ENCODE results near the gene MSN.

The MSN gene

DNA sequence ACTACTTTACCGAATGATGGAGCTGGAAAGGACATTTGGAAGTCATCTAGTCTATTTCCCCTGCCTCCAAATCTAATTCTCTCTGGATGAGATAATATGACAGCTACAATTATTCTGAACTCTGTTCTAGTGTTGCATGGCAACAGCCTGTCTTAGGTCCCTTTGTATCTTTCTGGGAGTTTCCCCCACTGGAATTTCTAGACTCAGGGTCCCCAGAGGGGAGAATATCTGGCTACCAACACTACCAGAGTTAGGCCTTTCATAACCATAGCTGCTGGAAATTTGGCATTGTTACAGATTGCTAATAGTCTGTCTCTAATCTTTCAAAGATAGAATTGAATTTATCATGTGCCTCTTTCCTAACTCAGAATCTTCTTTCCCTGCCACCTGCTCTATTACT lies 4.5 kb downstream of the MSN start:
- no peak for DNase-seq (ENCODE audit: low read depth in 1 of 2, low spot score in 1 of 2)

DNA sequence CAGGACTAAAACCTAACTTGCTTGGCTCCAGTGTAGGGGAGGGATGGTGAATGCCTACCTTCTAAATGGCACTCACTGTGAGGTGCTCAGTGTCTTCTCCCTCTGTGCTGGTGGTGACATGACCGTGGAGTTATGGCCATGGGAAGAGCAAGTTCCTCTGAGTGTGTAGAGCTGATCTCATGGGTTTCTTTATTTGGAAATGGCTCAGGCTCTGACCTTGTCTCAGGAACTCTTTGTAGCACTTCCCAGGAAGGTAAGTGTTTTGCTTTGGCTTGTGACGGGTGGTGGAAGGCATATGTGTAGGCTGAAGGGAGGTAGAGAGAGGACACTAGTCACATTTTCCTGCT lies 6.4 kb downstream of the MSN start:
- DNase-seq (ENCODE audit: low read depth in 1 of 2, low spot score in 1 of 2) = no peak

DNA sequence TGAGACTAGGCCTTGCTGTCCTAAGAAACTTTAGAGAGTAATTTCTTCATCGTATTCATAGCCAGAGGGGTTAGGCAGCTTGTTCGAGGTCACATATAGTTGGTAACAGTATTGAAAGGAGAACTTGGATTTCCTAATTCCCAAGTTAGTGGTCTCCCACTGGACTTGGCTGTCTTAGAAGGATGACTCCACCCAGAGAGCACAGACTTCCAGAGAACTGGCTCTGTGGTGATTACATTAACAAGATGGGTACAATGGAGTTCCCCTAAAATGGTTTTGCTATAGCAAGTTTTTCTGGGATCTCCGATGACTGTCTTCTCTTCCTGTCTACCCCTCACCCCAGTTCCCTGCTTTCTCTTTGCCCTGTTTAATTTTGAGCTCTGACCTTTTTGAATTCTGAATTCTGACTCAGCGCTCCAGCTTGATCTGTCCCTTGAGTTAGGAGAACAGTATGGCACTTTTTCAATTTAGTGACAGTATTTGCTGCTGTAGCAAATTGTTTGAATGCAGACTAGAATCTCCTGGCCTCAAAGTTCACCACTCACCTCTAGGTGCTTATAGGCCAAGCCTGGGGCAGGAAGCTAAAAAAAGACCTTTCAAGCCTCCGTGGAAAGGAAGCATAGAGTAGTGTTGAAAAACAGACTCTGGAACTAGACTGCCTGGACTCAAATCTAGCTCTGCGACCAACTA lies 6.9 kb downstream of the MSN start:
- no peak for DNase-seq (ENCODE audit: low read depth in 1 of 2, low spot score in 1 of 2)

DNA sequence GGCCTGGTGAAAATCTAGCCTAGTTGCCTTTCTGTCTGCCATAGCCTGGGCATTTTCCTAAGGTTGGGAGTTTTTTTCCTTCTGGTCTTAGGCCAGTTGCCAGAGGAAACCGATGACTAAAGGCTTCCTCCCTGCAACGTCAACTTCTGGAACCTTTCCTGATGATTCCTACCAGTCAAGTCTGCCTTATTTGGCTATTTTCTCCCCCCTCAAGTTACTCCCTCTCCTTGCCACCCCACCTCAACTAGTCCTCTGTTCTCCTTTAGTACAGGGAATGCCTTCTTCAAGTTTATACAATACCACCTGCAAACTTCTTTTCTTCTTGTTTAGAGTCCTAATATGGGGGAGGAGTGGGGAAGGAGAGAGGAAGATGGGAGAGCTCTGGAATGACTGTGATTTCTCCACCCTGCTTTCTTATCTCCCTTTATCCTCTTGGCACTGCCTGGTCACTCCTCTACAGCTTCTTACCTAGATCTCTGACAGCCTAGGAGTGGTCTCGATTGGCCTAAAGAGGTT lies 10.6 kb downstream of the MSN start:
- no peak for DNase-seq (ENCODE audit: low read depth in 1 of 2, low spot score in 1 of 2)

DNA sequence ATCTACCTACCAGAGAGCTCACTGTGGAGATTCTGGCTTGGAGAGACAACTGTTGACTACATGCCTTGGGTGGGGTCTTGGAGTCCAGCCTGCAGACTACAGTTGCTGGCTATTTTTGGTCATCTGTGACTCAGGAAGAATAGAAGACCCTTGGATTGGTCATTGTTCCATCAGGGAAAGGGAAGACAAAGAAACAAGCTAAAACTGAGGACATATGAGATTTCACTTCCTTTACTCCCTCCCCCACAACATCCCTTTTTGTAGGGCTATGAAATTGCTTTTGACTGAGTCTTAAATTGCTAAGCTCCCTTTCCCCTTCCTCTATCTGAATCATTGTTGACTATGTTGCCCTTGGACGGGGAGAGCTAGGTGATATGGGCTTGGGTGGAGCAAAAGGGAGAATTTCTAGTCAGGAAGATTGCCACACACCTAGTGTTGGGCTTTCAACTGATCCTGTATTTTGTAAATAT lies 11.7 kb downstream of the MSN start:
- DNase-seq (ENCODE audit: low read depth in 1 of 2, low spot score in 1 of 2) = no peak

DNA sequence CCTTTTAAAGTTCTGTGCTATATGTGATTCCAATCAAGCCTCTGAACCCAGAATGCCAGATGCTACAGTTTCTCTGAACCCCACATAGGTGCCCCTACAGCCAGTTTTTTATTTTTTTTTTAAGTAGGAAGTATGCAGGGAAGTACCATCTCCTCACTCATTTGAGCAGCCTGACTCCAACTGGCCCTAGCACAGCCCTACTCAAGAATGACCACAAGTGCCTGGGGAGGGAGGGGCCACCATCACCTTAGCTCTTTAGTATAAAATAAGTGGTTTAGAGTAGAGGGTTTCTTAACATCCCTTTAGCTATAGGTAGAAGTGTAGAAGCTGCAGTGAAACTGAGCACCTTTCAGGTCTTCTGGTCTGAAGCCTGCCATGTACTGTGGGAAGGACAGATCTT lies 14.4 kb downstream of the MSN start:
- no peak for DNase-seq (ENCODE audit: low read depth in 1 of 2, low spot score in 1 of 2)

DNA sequence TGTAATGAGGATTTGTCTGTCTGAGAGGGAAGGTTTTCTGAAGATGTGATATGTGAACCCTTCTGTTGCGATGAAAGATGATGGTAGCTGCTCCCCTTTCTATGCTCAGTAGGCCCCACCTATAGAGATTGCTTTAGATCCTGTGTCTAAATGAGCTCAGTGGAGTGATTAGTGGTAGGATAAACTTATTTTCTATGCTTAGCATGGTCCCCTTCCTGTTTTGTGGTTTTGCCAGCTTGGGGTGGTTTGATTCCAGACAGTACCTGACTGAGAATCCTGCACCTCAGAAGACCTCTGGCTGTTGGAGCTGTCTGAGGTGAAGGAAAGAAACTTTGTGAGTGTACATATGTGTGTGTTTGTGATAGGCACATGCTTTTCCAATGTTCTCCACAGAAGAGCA lies 17.7 kb downstream of the MSN start:
- DNase-seq (ENCODE audit: low read depth in 1 of 2, low spot score in 1 of 2) = no peak

DNA sequence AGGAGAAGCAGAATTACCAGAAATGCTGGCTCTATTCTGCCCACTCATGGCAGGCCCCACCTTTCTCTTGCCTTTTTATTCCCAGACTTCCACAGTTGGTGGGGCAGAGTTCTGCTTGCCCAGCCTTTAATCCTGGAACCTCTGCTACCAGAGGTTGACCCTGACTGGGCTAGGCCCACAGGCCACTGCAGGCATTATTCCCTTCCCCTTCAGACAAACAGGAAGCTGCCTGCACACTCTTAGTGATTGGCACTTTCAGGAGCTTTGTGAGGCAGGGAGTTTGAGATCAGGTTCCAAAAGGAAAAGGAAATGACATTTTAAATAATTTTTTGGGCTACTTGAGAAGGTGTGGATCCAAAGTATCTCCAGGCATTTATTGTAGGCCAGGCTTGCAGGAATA lies 18.8 kb downstream of the MSN start:
- DNase-seq (ENCODE audit: low read depth in 1 of 2, low spot score in 1 of 2) = no peak

DNA sequence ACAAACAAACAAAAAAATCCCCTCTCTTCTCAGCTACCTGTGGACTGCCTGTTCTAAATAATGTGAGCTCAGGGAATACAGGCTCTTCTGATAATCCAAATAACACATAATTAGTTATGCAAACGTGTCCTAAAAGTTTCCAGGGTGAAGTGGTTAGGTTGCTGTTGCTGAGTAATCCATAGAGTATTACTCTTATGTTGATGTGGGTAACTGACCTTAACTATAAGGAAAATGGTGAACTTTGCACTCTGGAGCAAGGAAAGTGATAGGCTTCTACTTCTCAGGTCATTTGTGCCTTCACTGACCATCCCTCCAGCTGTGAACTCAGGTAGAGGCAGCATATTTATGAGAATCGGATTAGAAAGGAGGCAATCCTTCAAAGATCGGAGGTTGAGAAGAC lies 19.9 kb downstream of the MSN start:
- no peak for DNase-seq (ENCODE audit: low read depth in 1 of 2, low spot score in 1 of 2)

DNA sequence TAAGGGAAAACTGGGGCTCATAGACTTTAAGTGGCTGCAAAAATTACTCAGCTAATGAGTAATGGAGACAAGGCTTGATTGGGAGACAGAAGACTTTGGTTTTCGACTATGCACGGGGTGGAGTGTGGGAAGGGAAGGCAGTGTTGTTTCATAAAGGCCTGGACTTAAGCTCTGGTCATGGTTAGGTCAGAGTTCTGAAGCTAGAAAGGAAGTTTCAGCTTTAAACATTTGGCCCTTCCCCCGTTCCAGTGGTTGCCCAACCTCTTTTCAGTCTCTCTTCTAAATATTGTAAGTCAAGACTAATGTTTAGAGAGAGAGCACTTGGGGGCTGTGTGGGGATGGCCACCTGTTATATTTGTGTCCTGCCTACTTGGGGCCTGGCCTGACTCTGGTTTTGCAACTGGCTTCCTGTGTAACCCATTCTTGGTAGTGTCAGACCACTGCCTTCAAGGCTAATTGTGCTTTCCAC lies 21.0 kb downstream of the MSN start:
- DNase-seq (ENCODE audit: low read depth in 1 of 2, low spot score in 1 of 2) = no peak

DNA sequence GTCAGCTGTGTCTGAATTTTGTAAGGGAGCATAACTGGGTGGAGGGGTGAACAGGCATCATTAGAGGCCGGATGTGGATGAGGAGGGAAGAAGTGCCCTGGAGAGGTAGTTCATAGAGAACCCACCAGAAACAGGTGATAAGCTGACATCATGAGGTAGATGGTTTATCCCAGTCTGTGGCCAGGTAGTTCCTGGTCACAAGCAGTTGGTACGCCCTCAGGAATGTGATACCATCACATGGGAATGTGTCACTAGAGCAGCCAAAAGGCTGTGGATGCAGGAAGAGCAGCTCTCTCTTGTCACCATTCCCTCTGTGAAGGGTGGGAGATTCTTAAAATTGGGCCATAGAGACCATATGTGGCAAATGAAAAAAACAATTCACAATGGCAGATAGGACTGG lies 21.9 kb downstream of the MSN start:
- DNase-seq (ENCODE audit: low read depth in 1 of 2, low spot score in 1 of 2) = no peak

DNA sequence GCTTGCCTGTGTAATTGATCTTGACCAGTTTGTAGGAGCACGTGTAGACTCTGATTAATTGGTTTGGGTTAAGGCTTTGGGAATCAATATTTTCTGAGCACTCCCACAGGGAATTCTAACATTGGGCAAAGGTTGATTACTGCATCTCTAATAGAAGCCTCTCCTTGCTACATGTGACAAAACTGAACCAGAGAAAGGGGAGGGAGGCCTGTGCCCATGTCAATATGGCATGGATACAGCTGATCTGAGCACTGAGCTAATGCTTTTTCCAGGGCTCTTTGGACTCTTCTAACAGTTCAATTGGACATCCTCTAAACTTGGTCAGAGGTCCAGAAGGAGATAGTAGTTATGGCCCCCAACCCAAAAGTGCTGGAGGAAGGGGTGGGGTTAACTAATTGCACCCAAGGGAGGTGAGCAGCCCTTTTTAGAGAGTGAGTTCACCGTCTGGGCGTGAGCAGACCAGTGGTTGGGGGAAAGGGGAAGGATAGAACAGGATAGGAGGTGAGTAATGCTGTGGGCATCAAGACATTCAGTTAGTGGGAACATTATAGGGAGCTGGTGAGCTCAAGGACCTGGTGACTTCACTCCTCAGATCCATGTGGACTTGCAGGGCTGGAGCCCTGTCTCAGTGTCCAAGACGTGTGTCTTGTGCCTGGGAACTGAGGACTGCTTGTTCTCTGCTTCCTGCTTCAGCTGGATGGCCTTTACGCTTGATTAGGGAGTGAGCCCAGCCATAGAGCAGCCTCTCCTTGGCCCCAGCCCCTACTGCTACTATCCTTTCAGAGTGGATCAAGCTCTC lies 22.8 kb downstream of the MSN start:
- DNase-seq (ENCODE audit: low read depth in 1 of 2, low spot score in 1 of 2) = no peak

DNA sequence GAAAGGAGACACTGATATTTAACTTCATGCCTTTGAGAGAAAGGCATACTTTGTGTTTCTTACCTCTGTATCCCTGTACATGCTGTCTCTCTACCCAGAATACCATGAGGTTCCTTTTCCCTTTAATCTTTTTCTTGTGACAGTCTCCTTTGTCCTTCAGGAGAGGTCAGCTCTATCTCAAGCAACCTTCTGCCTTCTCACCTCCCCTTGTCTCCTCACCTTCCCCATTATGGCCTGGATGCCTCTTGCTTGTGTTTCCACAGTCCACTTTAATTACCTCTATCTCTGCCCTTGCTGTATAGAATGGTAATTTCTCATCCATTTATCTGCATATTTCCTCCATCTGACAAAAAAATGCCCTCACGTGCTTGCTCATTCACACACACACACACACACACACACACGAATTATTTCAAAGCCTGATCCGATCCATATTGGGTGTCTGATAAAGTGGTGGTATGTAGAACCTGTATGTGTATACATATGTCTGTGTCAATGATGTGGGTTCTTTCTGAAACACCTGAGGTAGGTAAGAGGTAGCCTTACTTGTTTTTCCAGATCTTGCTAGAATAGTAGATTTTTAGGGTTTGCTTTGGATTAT lies 28.5 kb downstream of the MSN start:
- DNase-seq (ENCODE audit: low read depth in 1 of 2, low spot score in 1 of 2) = no peak

DNA sequence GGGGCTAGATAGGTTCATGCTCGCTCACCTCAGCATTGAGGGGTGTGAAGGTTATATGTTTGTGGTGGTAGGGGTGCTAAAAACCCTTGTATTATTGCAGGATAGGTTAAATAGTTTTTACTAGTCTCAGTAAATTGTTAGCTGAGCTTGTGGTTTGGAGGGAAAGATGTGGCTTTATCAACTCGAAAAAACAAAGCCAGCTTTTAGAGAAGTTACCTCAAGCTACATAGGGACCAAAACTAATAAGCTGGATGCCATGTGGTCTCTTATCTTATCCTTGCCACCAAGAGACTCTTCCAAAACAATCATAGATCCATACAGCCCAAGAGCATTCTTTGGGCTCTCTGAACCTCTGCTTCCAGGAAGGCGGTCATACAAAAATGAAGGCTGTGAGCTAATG lies 29.2 kb downstream of the MSN start:
- DNase-seq (ENCODE audit: low read depth in 1 of 2, low spot score in 1 of 2) = no peak

DNA sequence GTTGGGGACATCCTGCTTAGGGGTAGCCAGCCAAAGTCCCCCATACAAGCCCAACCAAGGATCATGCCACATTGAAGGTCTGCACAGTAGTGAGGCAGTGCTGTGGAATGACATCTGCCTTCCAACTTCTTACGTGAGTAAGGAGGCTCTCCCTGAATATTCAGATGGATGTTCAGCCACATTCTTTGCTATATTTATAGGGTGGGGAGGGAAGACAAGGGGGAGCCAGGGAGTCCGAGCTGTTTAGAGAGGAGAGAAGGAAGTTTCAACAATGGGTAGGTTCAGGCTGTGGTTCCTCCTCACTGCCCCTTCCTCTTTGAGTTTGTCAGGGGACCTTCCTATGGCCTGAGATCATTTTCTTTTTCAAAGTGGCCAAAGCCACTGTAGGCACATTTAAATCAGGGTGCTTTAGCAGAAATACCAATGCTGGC lies 29.8 kb downstream of the MSN start:
- no peak for DNase-seq (ENCODE audit: low read depth in 1 of 2, low spot score in 1 of 2)

DNA sequence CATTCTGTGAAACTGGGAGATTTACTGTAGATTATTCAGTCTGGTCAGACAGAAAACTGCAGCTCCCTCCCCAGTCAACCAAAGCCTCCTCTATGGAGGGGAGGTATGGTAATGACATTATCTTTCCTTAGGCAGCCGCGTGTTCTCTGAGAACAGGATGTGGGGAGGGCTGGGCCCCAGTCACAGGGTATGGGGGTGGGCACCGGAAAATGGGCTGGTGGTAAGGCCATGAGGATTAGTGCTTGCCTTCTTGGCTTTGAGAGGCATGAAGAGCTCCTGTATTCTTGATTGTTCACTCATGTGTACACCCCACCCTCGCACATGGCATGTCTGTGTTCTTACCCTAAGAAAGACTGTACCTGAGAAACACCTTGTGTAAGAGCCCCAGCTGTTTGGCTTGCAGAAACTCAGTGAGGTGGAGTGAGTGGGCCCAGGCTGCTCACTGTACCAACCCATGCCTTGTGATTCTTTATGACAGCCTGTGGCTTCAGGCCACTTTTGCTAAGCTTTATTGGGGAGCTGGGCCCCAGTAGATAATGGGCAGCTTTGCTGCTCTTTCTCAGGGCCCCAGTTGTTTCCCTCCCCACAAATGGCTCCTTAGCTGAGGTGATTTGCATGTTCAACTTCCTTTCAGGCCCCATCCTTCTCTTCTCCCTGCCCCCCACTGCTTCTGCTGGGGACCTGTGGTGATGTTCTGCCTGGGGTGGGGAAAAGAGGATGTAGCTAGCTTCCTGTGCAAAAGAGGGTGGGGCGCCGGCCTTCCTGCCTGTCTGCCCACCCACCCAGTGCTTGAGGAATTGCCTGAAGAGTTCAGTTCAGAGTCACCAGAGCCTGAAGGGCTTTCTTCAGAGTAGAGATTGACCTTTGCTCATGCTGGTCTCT lies 30.7 kb downstream of the MSN start:
- DNase-seq (ENCODE audit: low read depth in 1 of 2, low spot score in 1 of 2) = peak; percentile 39 to 51

DNA sequence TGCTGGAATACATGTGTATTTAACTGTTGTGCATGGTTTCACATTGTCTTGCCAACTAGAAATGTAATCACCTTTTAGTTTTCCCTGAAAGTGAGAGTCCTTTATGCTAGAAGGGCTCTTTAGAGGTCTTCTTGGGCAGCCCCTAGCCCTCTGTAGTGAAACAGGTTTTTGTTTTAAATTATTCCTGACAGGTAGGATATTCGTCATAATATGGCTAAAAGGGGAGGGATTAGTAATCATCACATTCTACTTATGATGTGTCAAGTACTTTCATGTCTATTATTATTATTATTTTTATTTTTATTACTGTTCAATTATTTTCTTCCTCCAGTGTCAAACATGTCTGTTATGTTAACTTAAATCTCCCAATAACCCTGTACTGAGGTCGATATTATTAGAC lies 35.5 kb downstream of the MSN start:
- DNase-seq (ENCODE audit: low read depth in 1 of 2, low spot score in 1 of 2) = no peak

DNA sequence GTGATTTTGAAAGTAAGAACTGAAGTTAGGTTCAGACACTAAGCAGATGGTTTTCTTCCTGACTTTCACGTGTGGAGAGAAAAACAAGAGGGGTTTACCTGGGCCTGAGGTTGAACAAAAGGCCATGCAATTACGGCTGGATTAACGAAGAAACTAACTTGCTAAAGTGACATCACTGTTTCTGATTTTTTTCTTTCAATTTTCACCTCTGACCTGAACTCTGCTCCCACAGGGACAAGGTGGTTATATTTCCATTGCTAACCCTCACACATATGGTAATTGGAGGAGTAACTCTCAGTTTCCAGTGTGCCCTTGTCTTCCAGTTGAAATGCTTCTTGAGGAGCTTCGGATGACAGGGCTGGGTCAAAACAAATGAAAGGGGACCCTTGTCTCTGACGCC lies 38.0 kb downstream of the MSN start:
- no peak for DNase-seq (ENCODE audit: low read depth in 1 of 2, low spot score in 1 of 2)

DNA sequence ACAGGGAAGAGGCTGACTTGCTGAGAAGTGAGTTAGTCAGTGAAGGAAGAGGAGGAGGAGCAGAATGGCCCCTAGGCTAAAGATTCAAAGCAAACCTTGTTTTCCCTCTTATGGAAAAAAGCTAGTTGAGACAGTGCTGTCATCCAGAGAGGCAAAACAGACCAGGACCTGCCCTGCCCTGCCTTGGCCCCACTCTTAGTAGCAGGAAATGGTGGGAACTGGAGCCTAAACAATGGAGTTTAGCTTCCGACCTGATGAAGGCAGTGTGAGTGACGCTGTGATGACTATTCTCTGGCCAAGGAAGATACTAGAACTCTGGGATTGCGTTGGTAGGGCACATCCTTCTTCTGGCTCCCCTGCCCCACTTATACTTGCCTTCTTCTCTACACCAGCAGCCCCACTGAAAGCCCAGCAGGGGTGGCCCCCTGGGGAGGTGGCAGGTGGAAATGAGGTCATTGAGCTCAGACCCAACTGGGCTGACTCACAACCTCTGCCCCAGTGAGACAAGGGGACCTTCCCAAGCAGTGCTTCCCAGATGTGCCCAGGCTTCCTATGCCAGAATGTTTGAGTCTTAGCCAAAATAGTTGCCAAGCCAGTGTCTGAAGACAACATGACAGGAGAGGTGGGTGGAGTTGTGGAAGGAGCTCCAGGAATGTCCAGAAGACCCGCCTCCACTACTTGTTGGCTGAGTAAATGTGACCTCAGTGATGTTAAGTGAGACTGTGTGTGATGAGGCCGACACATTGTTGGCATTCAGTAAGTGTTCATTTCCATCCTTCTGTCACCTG lies 38.8 kb downstream of the MSN start:
- peak; percentile 5 to 15 for DNase-seq (ENCODE audit: low read depth in 1 of 2, low spot score in 1 of 2)

DNA sequence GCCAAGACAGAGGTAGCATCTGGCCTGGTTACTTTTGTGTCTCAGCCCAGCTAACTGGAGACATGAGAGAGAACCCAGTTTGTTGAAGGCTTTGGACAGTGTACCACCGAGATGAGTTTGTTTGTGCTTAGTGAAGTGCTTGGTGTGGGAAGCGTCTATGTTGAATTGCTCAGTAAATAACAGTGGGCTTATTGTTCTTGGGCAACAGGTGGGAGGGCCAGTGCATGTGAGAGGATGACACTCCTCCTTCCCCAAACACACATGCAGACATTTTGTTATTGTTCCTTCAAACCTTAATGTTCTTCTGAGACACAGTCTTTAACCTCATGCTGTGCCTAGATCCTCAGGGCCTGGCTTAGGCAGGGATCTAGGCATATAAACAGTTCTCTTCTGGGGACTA lies 39.7 kb downstream of the MSN start:
- DNase-seq (ENCODE audit: low read depth in 1 of 2, low spot score in 1 of 2) = no peak
